Esophagus muscularis mucosa (tissue), 4 donors: ENCODE measurements around the gene AGTPBP1. TPM values are rescaled to one million over a fixed set of nuclear protein-coding genes. Genes with fewer than 3 reads are reported as not detected.

Experiments
- DNase-seq: peaks from one replicate; pipeline ENCODE4 v3.0.0-alpha.2; 2017; ENCODE audit errors: extremely low spot score
- H3K27ac ChIP-seq, 4 donors: fragments of 200-600 bp; sonication (generic); replicated peaks in 1 of 4; 1 replicate in 3 of 4; 2 replicates in 1 of 4; pipeline ENCODE4 v1.5.1; 2016 to 2019; ENCODE audit warnings: mild to moderate bottlenecking in 1 of 4
- H3K27me3 ChIP-seq, 4 donors: fragments of 200-600 bp; sonication (generic); one replicate each; pipeline versions ENCODE4 v1.5.1 to v1.6.0; 2016 to 2019
- H3K36me3 ChIP-seq, 4 donors: fragments of 200-600 bp; sonication (generic); one replicate each; pipeline ENCODE4 v1.5.1; 2016 to 2019
- H3K4me1 ChIP-seq, 4 donors: fragments of 200-600 bp; sonication (generic); one replicate each; pipeline ENCODE4 v1.5.1; 2016 to 2019
- H3K4me3 ChIP-seq, 4 donors: fragments of 200-600 bp; sonication (generic); 1 replicate in 2 of 4; 2 replicates in 2 of 4; pipeline ENCODE4 v1.5.1; 2016 to 2019; ENCODE audit warnings: mild to moderate bottlenecking in 4 of 4, moderate library complexity in 1 of 4
- H3K9me3 ChIP-seq, 4 donors: fragments of 200-600 bp; sonication (generic); 1 replicate in 3 of 4; 2 replicates in 1 of 4; pipeline ENCODE4 v1.5.1; 2016 to 2019
- CTCF ChIP-seq, 3 experiments: fragments of 200-600 bp in 2 of 3; fragments of 450-650 bp in 1 of 3; sonication (generic) in 2 of 3; IDR thresholded peaks; one replicate each; pipeline ENCODE4 v1.5.1; 2017 to 2019; ENCODE audit warnings: antibody characterized with exemption in 3 of 3, mild to moderate bottlenecking in 2 of 3, moderate library complexity in 1 of 3
- EP300 ChIP-seq: sonication (generic); formaldehyde crosslinking; IDR thresholded peaks from one replicate; pipeline ENCODE4 v1.6.1; 2017; ENCODE audit warnings: antibody characterized with exemption
- POLR2A ChIP-seq: fragments of 450-650 bp; IDR thresholded peaks from one replicate; pipeline ENCODE4 v1.6.1; 2017; ENCODE audit warnings: antibody characterized with exemption, moderate library complexity, mild to moderate bottlenecking, low read depth
- POLR2AphosphoS5 ChIP-seq, 2 donors: sonication (generic); formaldehyde crosslinking; IDR thresholded peaks; one replicate each; pipeline ENCODE4 v1.6.1; 2017; ENCODE audit warnings: antibody characterized with exemption in 2 of 2
- WGBS: methylation state at CpG from one replicate; pipeline ENCODE4 v1.1.5; 2018; 5-methylcytosine and 5-hydroxymethylcytosine counted together
- intact Hi-C: fragments of 100-400 bp; cut with DNase I; formaldehyde crosslinking; loops from one replicate; pipeline ENCODE4 v1.15.1; 2023
- total RNA-seq, 4 donors: library from RNA; depleted of rRNA; stranded (reverse); fragments of >200 nt; gene quantifications; one replicate each; pipeline versions ENCODE4 v1.1.0 to v1.2.1, GENCODE V29; 2016

The AGTPBP1 gene
- total RNA-seq, 4 donors from 2014 or later: 15.9 to 25.3 (median 24.1) TPM

GRCh38 chr9:85746309-85746708 lies 4.6 kb upstream of the AGTPBP1 start:
- 95% methylated on average over 2 of the region's 2 CpGs for whole genome bisulfite sequencing
- no peak for DNase-seq
- Histone ChIP-seq H3K27me3 (peaks cover 0 to 4% (median 0%) of the 10 kb centered on the region in 4 donors), H3K36me3 (no peaks in the 10 kb centered on the region), H3K27ac (no peak overlapping the region), H3K4me3 (no peak overlapping the region), H3K4me1 (peaks cover 5 to 8% (median 6%) of the 10 kb centered on the region in 4 donors), H3K9me3 (no peaks in the 10 kb centered on the region)
- intact Hi-C loops: loop anchor here (10.0 kb wide), 1 partner anchor 198 kb away; the partner anchor contains the start of gene NAA35
- TF ChIP-seq POLR2A (no peak), CTCF (IDR thresholded peaks at IDR 0.05) (no peak), EP300 (no peak), POLR2AphosphoS5 (IDR thresholded peaks at IDR 0.05) (no peak)

GRCh38 chr9:85745203-85745602 lies 3.4 kb upstream of the AGTPBP1 start:
- DNase-seq: no peak
- Histone ChIP-seq H3K27ac (no peak overlapping the region), H3K36me3 (no peaks in the 10 kb centered on the region), H3K27me3 (peaks cover 0 to 4% (median 0%) of the 10 kb centered on the region in 4 donors), H3K4me3 (no peak overlapping the region), H3K4me1 (peaks cover 12 to 19% (median 13%) of the 10 kb centered on the region in 4 donors), H3K9me3 (no peaks in the 10 kb centered on the region)
- 78% methylated on average over 2 of the region's 2 CpGs for WGBS
- intact Hi-C loops: loop anchor here (10.0 kb wide), 1 partner anchor 200 kb away; the partner anchor contains the start of gene NAA35
- TF ChIP-seq CTCF (IDR thresholded peaks at IDR 0.05): no peak
- TF ChIP-seq POLR2A: no peak
- TF ChIP-seq POLR2AphosphoS5 (IDR thresholded peaks at IDR 0.05): no peak
- TF ChIP-seq EP300: no peak

- WGBS: 79% methylated on average over 7 of the region's 7 CpGs
- intact Hi-C loops: loop anchor here (5.0 to 10.0 kb wide), 2 partner anchors 58 to 200 kb away; partner anchors contain the start of gene NAA35
- DNase-seq: no peak
- no peak for TF ChIP-seq EP300
- no peak for TF ChIP-seq POLR2A
- no peak for TF ChIP-seq POLR2AphosphoS5 (IDR thresholded peaks at IDR 0.05)
- no peak for TF ChIP-seq CTCF (IDR thresholded peaks at IDR 0.05)
- H3K27ac ChIP-seq: no peak overlapping the region
- H3K4me1 ChIP-seq: peaks cover 16 to 25% (median 17%) of the 10 kb centered on the region in 4 donors
- no peaks in the 10 kb centered on the region for H3K36me3 ChIP-seq
- H3K4me3 ChIP-seq: no peak overlapping the region
- no peaks in the 10 kb centered on the region for H3K9me3 ChIP-seq
- H3K27me3 ChIP-seq: peaks cover 0 to 4% (median 0%) of the 10 kb centered on the region in 4 donors
Observed at GRCh38 chr9:85744480-85744879, 2.7 kb upstream of the AGTPBP1 start.

- intact Hi-C loops: loop anchor here (5.0 to 10.0 kb wide), 2 partner anchors 59 to 201 kb away; partner anchors contain the start of gene NAA35
- Histone ChIP-seq H3K36me3 (no peaks in the 10 kb centered on the region), H3K4me1 (peaks cover 16 to 28% (median 20%) of the 10 kb centered on the region in 4 donors), H3K4me3 (no peak overlapping the region), H3K9me3 (no peaks in the 10 kb centered on the region), H3K27me3 (peaks cover 0 to 4% (median 0%) of the 10 kb centered on the region in 4 donors), H3K27ac (no peak overlapping the region)
- WGBS: 64% methylated on average over 14 of the region's 14 CpGs
- no peak for DNase-seq
- TF ChIP-seq CTCF (IDR thresholded peaks at IDR 0.05) (no peak), POLR2A (no peak), EP300 (no peak), POLR2AphosphoS5 (IDR thresholded peaks at IDR 0.05) (no peak)
Observed at GRCh38 chr9:85743275-85744128, 1.7 kb upstream of the AGTPBP1 start.
